ENCODE data around the gene ENTPD8. TPM values are rescaled to one million over a fixed set of nuclear protein-coding genes. Genes with fewer than 3 reads are reported as not detected.
"Not testable (repeated sequence)": the region's sequence is repeated elsewhere in the genome, so short reads cannot be mapped to it uniquely, and the experiment has no call there.

Gene ENTPD8
- total and polyA plus RNA-seq, 4 donors: 0.08 to 0.45 (median 0.21) TPM

- Histone ChIP-seq H3K36me3 (ENCODE audit: control insufficient read depth in 4 of 4, insufficient read depth in 4 of 4, low read length in 4 of 4) (peaks cover 0 to 19% (median 3%) of the 10 kb centered on the region in 4 donors), H3K4me3 (no peak overlapping the region), H3K27me3 (ENCODE audit: control insufficient read depth in 3 of 3, insufficient read depth in 3 of 3, low read length in 2 of 3) (no peaks in the 10 kb centered on the region), H3K9ac (ENCODE audit: insufficient read depth in 1 of 2, low read length in 2 of 2) (no peak overlapping the region), H3K4me1 (ENCODE audit: control insufficient read depth in 5 of 5, insufficient read depth in 5 of 5, low read length in 5 of 5) (peaks cover 0 to 24% (median 4%) of the 10 kb centered on the region in 5 donors), H3K9me3 (ENCODE audit: control insufficient read depth in 4 of 4, insufficient read depth in 3 of 4, low read length in 3 of 4) (no peaks in the 10 kb centered on the region), H3K27ac (ENCODE audit: low read depth in 1 of 2, low read length in 1 of 2) (no peak overlapping the region)
- ATAC-seq (ENCODE audit: insufficient read depth, low FRiP score) (no peak), DNase-seq (peak in 1 of 3 donors; percentile 14)
- TF ChIP-seq CTCF (IDR thresholded peaks at IDR 0.05; ENCODE audit: control extremely low read depth, extremely low read depth): no peak
- 82 to 91% methylated on average over 43 of the region's 43 CpGs for WGBS, 2 donors
Observed at GRCh38 chr9:137452761-137453642, 11.8 kb upstream of the ENTPD8 start.

GRCh38 chr9:137452006-137452760 lies 11.0 kb upstream of the ENTPD8 start:
- H3K4me1 ChIP-seq (ENCODE audit: control insufficient read depth in 5 of 5, insufficient read depth in 5 of 5, low read length in 5 of 5): peaks cover 0 to 26% (median 2%) of the 10 kb centered on the region in 5 donors
- no peaks in the 10 kb centered on the region for H3K27me3 ChIP-seq (ENCODE audit: control insufficient read depth in 3 of 3, insufficient read depth in 3 of 3, low read length in 2 of 3)
- peaks cover 0 to under 1% (median 0%) of the 10 kb centered on the region in 4 donors for H3K9me3 ChIP-seq (ENCODE audit: control insufficient read depth in 4 of 4, insufficient read depth in 3 of 4, low read length in 3 of 4)
- WGBS, 2 donors: 71 to 85% methylated on average over 17 of the region's 17 CpGs
- DNase-seq: peak in 1 of 3 donors; percentile 10
- no peak for ATAC-seq (ENCODE audit: insufficient read depth, low FRiP score)
- peaks cover 0 to 14% (median 3%) of the 10 kb centered on the region in 4 donors for H3K36me3 ChIP-seq (ENCODE audit: control insufficient read depth in 4 of 4, insufficient read depth in 4 of 4, low read length in 4 of 4)
- TF ChIP-seq CTCF (IDR thresholded peaks at IDR 0.05; ENCODE audit: control extremely low read depth, extremely low read depth): no peak
- no peak overlapping the region for H3K27ac ChIP-seq (ENCODE audit: low read depth in 1 of 2, low read length in 1 of 2)
- H3K9ac ChIP-seq (ENCODE audit: insufficient read depth in 1 of 2, low read length in 2 of 2): no peak overlapping the region
- H3K4me3 ChIP-seq: no peak overlapping the region

- DNase-seq, H3K4me3 ChIP-seq: not testable (repeated sequence)
Observed at GRCh38 chr9:137451264-137452005, 10.3 kb upstream of the ENTPD8 start.

GRCh38 chr9:137450539-137451222 lies 9.5 kb upstream of the ENTPD8 start:
- DNase-seq: not testable (repeated sequence)

More at GRCh38 chr9:137451264-137452005, 10.3 kb upstream of the ENTPD8 start:
- not testable (repeated sequence) for H3K36me3 ChIP-seq (ENCODE audit: control insufficient read depth in 4 of 4, insufficient read depth in 4 of 4, low read length in 4 of 4); H3K9ac ChIP-seq (ENCODE audit: insufficient read depth in 1 of 2, low read length in 2 of 2); H3K9me3 ChIP-seq (ENCODE audit: control insufficient read depth in 4 of 4, insufficient read depth in 3 of 4, low read length in 3 of 4); H3K27me3 ChIP-seq (ENCODE audit: control insufficient read depth in 3 of 3, insufficient read depth in 3 of 3, low read length in 2 of 3); ATAC-seq (ENCODE audit: insufficient read depth, low FRiP score); H3K27ac ChIP-seq (ENCODE audit: low read depth in 1 of 2, low read length in 1 of 2)
- peaks cover 0 to 26% (median 2%) of the 10 kb centered on the region in 5 donors for H3K4me1 ChIP-seq (ENCODE audit: control insufficient read depth in 5 of 5, insufficient read depth in 5 of 5, low read length in 5 of 5)
- WGBS, 2 donors: 47 to 61% methylated on average over 16 to 21 of the region's 31 CpGs

More at GRCh38 chr9:137450539-137451222, 9.5 kb upstream of the ENTPD8 start:
- not testable (repeated sequence) for H3K4me3 ChIP-seq; H3K9ac ChIP-seq (ENCODE audit: insufficient read depth in 1 of 2, low read length in 2 of 2); H3K36me3 ChIP-seq (ENCODE audit: control insufficient read depth in 4 of 4, insufficient read depth in 4 of 4, low read length in 4 of 4); ATAC-seq (ENCODE audit: insufficient read depth, low FRiP score); H3K9me3 ChIP-seq (ENCODE audit: control insufficient read depth in 4 of 4, insufficient read depth in 3 of 4, low read length in 3 of 4); H3K27ac ChIP-seq (ENCODE audit: low read depth in 1 of 2, low read length in 1 of 2); H3K27me3 ChIP-seq (ENCODE audit: control insufficient read depth in 3 of 3, insufficient read depth in 3 of 3, low read length in 2 of 3)
- WGBS, 2 donors: 48 to 66% methylated on average over 21 to 22 of the region's 24 CpGs
- H3K4me1 ChIP-seq (ENCODE audit: control insufficient read depth in 5 of 5, insufficient read depth in 5 of 5, low read length in 5 of 5): peaks cover 0 to 26% (median 6%) of the 10 kb centered on the region in 5 donors

All from lung (tissue), 12 donors.